AG08396 (cell line): ENCODE results near the gene PAM16.

Experiments used
- DNase-seq: peaks from one replicate; pipeline ENCODE4 v3.0.0; 2012; ENCODE audit warnings: low spot score, mixed read lengths

PAM16 gene

DNA sequence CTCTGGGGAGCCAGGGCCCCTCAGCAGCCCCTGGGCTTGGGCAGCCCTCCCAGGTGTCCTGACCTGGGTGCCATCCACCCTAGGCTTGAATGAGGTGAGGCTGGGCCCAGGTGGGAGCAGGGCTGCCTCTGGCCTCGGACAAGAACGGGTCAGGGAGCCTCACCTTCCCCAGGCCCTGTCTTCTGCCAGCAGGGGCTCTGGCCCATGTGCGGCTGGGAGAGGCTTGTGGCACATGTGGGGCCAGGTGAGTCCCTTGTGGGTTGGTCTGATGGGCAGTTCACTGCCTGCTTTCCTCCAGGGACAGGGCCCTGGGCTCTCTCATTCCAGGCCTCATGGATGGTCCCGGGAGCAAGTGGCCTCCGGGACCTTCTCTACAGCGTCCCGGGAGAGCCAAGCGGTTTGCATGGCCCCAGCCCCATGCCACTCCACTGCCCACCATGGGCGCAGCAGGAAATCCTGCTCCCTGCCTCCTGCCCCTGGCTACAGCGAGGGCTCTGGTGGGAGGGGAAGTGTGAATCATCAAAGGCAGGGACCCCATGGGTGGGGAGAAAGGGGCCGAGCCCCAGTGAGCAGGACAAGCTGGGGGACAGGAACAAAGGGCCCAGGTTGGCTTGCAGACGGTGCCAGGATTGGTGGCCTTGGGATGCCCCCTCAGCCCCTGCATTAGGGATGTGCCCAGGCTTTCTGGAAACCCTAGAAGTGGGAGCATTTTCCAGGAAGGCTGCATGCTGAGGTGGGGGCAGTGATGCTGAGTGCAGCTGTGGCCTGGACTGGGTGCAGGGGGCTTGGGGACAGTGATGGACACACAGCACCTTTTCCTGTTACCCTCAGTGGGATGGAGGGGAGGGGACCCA, 32.7 kb upstream of the PAM16 start:
- DNase-seq, result no peak

- DNase-seq, result no peak
Observed at GRCh38 chr16:4382795-4383357, 31.8 kb upstream of the PAM16 start.

- no peak for DNase-seq
Observed at GRCh38 chr16:4381935-4382794, 31.0 kb upstream of the PAM16 start.

DNA sequence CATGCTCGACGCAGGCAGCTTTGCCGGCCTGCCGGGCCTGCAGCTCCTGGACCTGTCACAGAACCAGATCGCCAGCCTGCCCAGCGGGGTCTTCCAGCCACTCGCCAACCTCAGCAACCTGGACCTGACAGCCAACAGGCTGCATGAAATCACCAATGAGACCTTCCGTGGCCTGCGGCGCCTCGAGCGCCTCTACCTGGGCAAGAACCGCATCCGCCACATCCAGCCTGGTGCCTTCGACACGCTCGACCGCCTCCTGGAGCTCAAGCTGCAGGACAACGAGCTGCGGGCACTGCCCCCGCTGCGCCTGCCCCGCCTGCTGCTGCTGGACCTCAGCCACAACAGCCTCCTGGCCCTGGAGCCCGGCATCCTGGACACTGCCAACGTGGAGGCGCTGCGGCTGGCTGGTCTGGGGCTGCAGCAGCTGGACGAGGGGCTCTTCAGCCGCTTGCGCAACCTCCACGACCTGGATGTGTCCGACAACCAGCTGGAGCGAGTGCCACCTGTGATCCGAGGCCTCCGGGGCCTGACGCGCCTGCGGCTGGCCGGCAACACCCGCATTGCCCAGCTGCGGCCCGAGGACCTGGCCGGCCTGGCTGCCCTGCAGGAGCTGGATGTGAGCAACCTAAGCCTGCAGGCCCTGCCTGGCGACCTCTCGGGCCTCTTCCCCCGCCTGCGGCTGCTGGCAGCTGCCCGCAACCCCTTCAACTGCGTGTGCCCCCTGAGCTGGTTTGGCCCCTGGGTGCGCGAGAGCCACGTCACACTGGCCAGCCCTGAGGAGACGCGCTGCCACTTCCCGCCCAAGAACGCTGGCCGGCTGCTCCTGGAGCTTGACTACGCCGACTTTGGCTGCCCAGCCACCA, 30.2 kb upstream of the PAM16 start:
- DNase-seq, result no peak

DNA sequence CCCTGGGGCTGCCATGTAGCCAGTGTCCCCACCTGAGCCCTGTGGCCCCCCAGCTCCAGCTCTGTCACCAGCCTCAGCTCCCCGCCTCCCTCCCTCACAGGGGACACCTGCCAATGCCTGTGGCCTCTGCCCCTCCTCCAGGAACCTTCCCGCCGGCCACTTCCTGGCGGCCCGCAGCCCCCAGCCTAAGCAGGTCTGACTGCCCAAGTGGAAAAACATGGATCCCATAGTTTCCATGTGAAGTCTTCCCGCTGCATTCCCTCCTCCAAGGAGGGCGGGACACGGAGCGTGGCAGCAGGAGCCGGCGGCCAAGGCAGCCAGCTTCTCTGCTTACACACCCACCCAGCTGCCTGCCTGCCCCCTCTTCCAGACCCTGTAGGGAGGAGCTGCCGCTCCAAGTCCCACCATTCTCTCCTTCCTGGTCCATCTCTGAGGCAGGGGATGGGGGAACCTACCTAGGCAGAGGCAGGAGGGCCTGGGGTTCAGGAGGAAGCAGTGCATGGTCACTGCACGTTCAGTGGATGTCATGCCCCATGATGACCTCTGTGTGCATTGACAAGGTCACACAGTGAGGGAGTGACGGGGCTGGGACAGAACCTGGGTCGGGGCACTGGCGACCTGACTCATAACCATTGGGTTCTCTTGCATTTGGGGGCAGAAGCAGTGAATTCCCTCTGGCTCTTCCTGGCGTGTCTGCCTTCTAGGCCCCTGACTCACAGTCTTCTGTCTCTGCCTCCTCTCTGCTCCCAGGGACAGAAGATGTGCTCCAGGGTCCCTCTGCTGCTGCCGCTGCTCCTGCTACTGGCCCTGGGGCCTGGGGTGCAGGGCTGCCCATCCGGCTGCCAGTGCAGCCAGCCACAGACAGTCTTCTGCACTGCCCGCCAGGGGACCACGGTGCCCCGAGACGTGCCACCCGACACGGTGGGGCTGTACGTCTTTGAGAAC, 29.3 kb upstream of the PAM16 start:
- no peak for DNase-seq

- DNase-seq, result no peak
Observed at GRCh38 chr16:4378999-4379690, 28.0 kb upstream of the PAM16 start.

GRCh38 chr16:4378161-4378666, 27.1 kb upstream of the PAM16 start:
- no peak for DNase-seq

GRCh38 chr16:4377573-4378154, 26.5 kb upstream of the PAM16 start:
- no peak for DNase-seq

DNA sequence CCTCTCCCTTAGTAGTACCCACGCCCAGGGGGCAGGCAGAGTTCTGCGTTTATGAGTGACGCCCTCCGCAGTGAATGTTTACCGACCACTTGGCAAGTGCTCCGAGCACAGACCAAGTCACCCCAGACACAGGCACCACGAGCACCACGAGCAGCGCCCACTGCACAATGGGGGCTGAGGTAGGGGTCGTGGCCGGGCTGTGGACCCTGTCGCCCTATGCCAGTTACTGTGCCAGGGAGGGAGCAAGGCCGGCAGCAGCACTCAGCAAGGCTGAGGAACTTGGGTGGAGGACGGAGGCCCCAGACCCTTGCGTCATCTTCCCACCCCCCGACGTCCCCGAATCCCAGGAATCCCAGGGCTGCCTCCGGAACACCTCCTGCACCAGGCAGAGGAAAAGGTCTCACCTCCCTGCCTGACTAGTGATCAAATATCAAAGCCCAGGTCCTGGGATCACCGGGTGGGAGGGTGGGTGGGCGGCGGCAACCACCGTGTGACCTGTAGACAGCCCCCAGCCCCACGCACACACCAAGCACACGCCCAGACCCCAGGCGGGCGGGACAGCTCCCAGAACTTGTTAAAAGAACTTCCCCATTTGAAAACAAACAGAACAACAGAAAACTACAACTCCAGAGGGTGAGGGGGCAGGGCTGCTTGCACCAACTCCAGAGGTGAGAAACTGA, 25.9 kb upstream of the PAM16 start:
- DNase-seq, result peak; percentile 26

GRCh38 chr16:4376126-4376892, 25.2 kb upstream of the PAM16 start:
- peak; percentile 91 for DNase-seq

DNA sequence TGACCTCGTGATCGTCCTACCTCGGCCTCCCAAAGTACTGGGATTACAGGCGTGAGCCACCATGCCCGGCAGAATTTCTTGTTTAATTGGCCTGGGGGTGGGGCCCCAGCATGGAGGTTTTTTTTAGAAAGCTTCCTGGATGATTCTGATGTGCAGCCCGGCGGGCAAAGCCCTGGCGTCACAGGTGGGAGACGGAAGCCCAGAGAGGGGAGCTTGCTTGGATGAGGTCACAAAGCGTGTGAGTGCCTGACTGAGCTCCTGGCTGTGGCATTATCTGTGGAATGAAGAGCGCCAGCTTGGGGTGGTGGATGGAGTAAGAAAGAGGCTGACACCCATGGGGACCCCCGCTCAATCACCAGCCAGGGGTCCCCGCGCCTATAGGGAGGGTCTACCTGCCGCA, 24.6 kb upstream of the PAM16 start:
- DNase-seq, result no peak

- peak; percentile 92 for DNase-seq
Observed at GRCh38 chr16:4373909-4374742, 23.0 kb upstream of the PAM16 start.

GRCh38 chr16:4373356-4373908, 22.3 kb upstream of the PAM16 start:
- no peak for DNase-seq

- DNase-seq, result peak; percentile 46
Observed at GRCh38 chr16:4372578-4373355, 21.6 kb upstream of the PAM16 start.

- DNase-seq, result no peak
Observed at GRCh38 chr16:4372001-4372577, 21.0 kb upstream of the PAM16 start.
